ENCODE results near the gene MAP3K7.

Gene MAP3K7

DNA sequence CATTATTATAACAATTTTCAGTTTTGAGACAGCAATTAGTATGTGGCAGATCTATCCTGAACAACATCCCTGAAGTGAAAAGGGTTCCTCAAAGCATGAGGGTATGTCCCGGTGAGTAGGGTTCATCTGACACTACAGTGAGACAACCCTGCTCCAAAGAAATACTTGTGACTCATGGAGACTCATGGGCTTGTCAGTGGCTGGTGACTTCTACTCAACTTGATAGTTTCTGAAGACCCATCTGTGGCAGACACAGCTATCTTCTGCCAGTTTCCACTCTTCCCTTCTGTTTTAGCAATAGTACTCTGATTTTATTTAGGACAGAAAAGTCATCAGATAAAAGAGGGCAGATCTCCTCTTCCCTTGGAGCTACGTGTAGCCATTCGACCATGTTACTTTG is 41.4 kb downstream of the MAP3K7 start:
- Histone ChIP-seq H4K20me1 (ENCODE audit: control insufficient read depth, insufficient read depth, low read depth, low read length) (no peaks in the 10 kb centered on the region), H3K9me3 (ENCODE audit: control insufficient read depth, insufficient read depth, low read length) (no peaks in the 10 kb centered on the region), H3F3A (ENCODE audit: control insufficient read depth, insufficient read depth) (no peaks in the 10 kb centered on the region; the same call in none of the 2 replicates), H3K9me2 (replicated peaks; ENCODE audit: control insufficient read depth, low read length) (no peaks in the 10 kb centered on the region), H3K79me2 (ENCODE audit: control insufficient read depth, low read length) (no peaks in the 10 kb centered on the region), H3K27me3 (ENCODE audit: control insufficient read depth, low read length) (no peaks in the 10 kb centered on the region), H3K36me3 (ENCODE audit: control insufficient read depth, low read length) (peaks cover 52% of the 10 kb centered on the region), H3K4me3 (ENCODE audit: low read length) (no peak overlapping the region), H3K4me2 (ENCODE audit: low read length) (no peak overlapping the region), H3K27ac (ENCODE audit: low read depth, low read length) (no peak overlapping the region), H3K4me1 (ENCODE audit: control insufficient read depth, low read length) (peaks cover 6% of the 10 kb centered on the region)
- TF ChIP-seq, protein P1, sequence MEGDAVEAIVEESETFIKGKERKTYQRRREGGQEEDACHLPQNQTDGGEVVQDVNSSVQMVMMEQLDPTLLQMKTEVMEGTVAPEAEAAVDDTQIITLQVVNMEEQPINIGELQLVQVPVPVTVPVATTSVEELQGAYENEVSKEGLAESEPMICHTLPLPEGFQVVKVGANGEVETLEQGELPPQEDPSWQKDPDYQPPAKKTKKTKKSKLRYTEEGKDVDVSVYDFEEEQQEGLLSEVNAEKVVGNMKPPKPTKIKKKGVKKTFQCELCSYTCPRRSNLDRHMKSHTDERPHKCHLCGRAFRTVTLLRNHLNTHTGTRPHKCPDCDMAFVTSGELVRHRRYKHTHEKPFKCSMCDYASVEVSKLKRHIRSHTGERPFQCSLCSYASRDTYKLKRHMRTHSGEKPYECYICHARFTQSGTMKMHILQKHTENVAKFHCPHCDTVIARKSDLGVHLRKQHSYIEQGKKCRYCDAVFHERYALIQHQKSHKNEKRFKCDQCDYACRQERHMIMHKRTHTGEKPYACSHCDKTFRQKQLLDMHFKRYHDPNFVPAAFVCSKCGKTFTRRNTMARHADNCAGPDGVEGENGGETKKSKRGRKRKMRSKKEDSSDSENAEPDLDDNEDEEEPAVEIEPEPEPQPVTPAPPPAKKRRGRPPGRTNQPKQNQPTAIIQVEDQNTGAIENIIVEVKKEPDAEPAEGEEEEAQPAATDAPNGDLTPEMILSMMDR (IDR thresholded peaks at IDR 0.05; ENCODE audit: low read depth, low read length, poor library complexity, severe bottlenecking): no peak
- no peak for TF ChIP-seq EZH2phosphoT487 (IDR thresholded peaks at IDR 0.05; ENCODE audit: borderline replicate concordance, low read length)

DNA sequence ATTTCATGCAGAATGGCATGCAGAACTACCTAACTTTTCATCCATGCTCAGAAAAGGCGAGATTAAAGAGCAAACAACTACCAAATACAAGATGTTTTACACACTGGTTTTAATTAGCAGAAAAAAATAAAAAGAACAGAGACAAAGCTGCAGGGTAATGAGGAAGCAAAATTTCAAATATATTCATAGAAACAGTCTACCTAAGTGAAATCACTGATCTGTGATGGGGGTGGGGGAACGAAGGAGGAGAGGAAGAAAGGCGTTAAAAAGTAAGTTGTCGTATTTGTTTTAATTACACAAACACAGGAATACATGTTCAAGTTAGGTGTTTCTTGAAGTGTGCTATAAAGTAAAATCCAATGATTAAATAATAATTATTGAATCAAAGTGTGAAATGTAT is 42.1 kb downstream of the MAP3K7 start:
- Histone ChIP-seq H3K4me3 (ENCODE audit: low read length) (no peak overlapping the region), H3K9me2 (replicated peaks; ENCODE audit: control insufficient read depth, low read length) (no peaks in the 10 kb centered on the region), H3F3A (ENCODE audit: control insufficient read depth, insufficient read depth) (no peaks in the 10 kb centered on the region; the same call in none of the 2 replicates), H3K79me2 (ENCODE audit: control insufficient read depth, low read length) (no peaks in the 10 kb centered on the region), H3K36me3 (ENCODE audit: control insufficient read depth, low read length) (peaks cover 52% of the 10 kb centered on the region), H3K27ac (ENCODE audit: low read depth, low read length) (no peak overlapping the region), H3K27me3 (ENCODE audit: control insufficient read depth, low read length) (no peaks in the 10 kb centered on the region), H3K9me3 (ENCODE audit: control insufficient read depth, insufficient read depth, low read length) (no peaks in the 10 kb centered on the region), H3K4me1 (ENCODE audit: control insufficient read depth, low read length) (peaks cover 6% of the 10 kb centered on the region), H3K4me2 (ENCODE audit: low read length) (no peak overlapping the region), H4K20me1 (ENCODE audit: control insufficient read depth, insufficient read depth, low read depth, low read length) (no peaks in the 10 kb centered on the region)
- TF ChIP-seq, protein P1 (IDR thresholded peaks at IDR 0.05; ENCODE audit: low read depth, low read length, poor library complexity, severe bottlenecking): no peak
- TF ChIP-seq EZH2phosphoT487 (IDR thresholded peaks at IDR 0.05; ENCODE audit: borderline replicate concordance, low read length): no peak

DNA sequence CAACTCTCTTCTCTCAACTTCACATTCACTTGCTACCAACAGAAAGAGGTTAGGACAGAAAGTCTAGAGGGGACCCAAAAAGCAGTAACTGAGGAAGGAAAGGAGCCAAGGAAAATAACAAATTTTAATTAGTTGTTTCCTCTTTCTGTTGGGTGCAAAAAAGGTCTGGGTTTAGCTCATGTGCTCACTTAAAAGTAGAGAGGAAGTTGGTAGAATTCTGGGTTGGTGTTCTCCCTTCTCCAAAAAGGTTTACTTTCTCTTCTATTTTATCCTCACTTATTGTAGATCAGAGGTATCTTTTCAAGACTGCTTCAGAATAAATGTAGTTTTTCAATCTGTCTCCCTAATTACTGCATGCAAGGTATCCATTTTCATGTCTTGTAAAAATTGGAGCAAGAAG is 42.8 kb downstream of the MAP3K7 start:
- TF ChIP-seq, protein P1 (IDR thresholded peaks at IDR 0.05; ENCODE audit: low read depth, low read length, poor library complexity, severe bottlenecking): no peak
- TF ChIP-seq EZH2phosphoT487 (IDR thresholded peaks at IDR 0.05; ENCODE audit: borderline replicate concordance, low read length): no peak
- Histone ChIP-seq H3K4me3 (ENCODE audit: low read length) (no peak overlapping the region), H3K27ac (ENCODE audit: low read depth, low read length) (no peak overlapping the region), H3F3A (ENCODE audit: control insufficient read depth, insufficient read depth) (no peaks in the 10 kb centered on the region; the same call in none of the 2 replicates), H3K36me3 (ENCODE audit: control insufficient read depth, low read length) (peaks cover 51% of the 10 kb centered on the region), H3K27me3 (ENCODE audit: control insufficient read depth, low read length) (no peaks in the 10 kb centered on the region), H3K9me3 (ENCODE audit: control insufficient read depth, insufficient read depth, low read length) (no peaks in the 10 kb centered on the region), H3K79me2 (ENCODE audit: control insufficient read depth, low read length) (no peaks in the 10 kb centered on the region), H3K4me1 (ENCODE audit: control insufficient read depth, low read length) (peaks cover 6% of the 10 kb centered on the region), H4K20me1 (ENCODE audit: control insufficient read depth, insufficient read depth, low read depth, low read length) (no peaks in the 10 kb centered on the region), H3K9me2 (replicated peaks; ENCODE audit: control insufficient read depth, low read length) (no peaks in the 10 kb centered on the region), H3K4me2 (ENCODE audit: low read length) (no peak overlapping the region)

Measured in DOHH2 (cell line).